Measurements from ENCODE around the gene SLC29A3.
"Not testable (repeated sequence)": the region's sequence is repeated elsewhere in the genome, so short reads cannot be mapped to it uniquely, and the experiment has no call there.

SLC29A3 gene

GRCh38 chr10:71345694-71346093 is 26.6 kb downstream of the SLC29A3 start:
- no peak for DNase-seq (ENCODE audit: low read depth in 2 of 2)

GRCh38 chr10:71346731-71347130 is 27.7 kb downstream of the SLC29A3 start:
- no peak for DNase-seq (ENCODE audit: low read depth in 2 of 2)

GRCh38 chr10:71347587-71348395 is 28.7 kb downstream of the SLC29A3 start:
- no peak for DNase-seq (ENCODE audit: low read depth in 2 of 2)

GRCh38 chr10:71348850-71349249 is 29.8 kb downstream of the SLC29A3 start:
- no peak for DNase-seq (ENCODE audit: low read depth in 2 of 2)

GRCh38 chr10:71349406-71349805 is 30.3 kb downstream of the SLC29A3 start:
- no peak for DNase-seq (ENCODE audit: low read depth in 2 of 2)

GRCh38 chr10:71351087-71351486 is 32.0 kb downstream of the SLC29A3 start:
- no peak for DNase-seq (ENCODE audit: low read depth in 2 of 2)

- no peak for DNase-seq (ENCODE audit: low read depth in 2 of 2)
Observed at GRCh38 chr10:71351628-71352319, 32.7 kb downstream of the SLC29A3 start.

- no peak for DNase-seq (ENCODE audit: low read depth in 2 of 2)
Observed at GRCh38 chr10:71353639-71354038, 34.6 kb downstream of the SLC29A3 start.

GRCh38 chr10:71354776-71355175 is 35.7 kb downstream of the SLC29A3 start:
- DNase-seq (ENCODE audit: low read depth in 2 of 2) = no peak

GRCh38 chr10:71355886-71356285 is 36.8 kb downstream of the SLC29A3 start:
- DNase-seq (ENCODE audit: low read depth in 2 of 2) = no peak

GRCh38 chr10:71357792-71358265 is 38.8 kb downstream of the SLC29A3 start:
- no peak for DNase-seq (ENCODE audit: low read depth in 2 of 2)

GRCh38 chr10:71358277-71358676 is 39.2 kb downstream of the SLC29A3 start:
- DNase-seq (ENCODE audit: low read depth in 2 of 2) = no peak

- not testable (repeated sequence) for DNase-seq (ENCODE audit: low read depth in 2 of 2)
Observed at GRCh38 chr10:71358906-71359305, 39.8 kb downstream of the SLC29A3 start.

GRCh38 chr10:71359364-71360046 is 40.4 kb downstream of the SLC29A3 start:
- DNase-seq (ENCODE audit: low read depth in 2 of 2) = no peak

GRCh38 chr10:71360735-71361134 is 41.7 kb downstream of the SLC29A3 start:
- DNase-seq (ENCODE audit: low read depth in 2 of 2) = no peak

- DNase-seq (ENCODE audit: low read depth in 2 of 2) = no peak
Observed at GRCh38 chr10:71361581-71361980, 42.5 kb downstream of the SLC29A3 start.

GRCh38 chr10:71362141-71362540 is 43.1 kb downstream of the SLC29A3 start:
- no peak for DNase-seq (ENCODE audit: low read depth in 2 of 2)

GRCh38 chr10:71363936-71364335 is 44.9 kb downstream of the SLC29A3 start:
- no peak for DNase-seq (ENCODE audit: low read depth in 2 of 2)

GRCh38 chr10:71365366-71365765 is 46.3 kb downstream of the SLC29A3 start:
- no peak for DNase-seq (ENCODE audit: low read depth in 2 of 2)

- DNase-seq (ENCODE audit: low read depth in 2 of 2) = no peak
Observed at GRCh38 chr10:71366690-71367089, 47.6 kb downstream of the SLC29A3 start.

- DNase-seq (ENCODE audit: low read depth in 2 of 2) = no peak
Observed at GRCh38 chr10:71367271-71367670, 48.2 kb downstream of the SLC29A3 start.

GRCh38 chr10:71368176-71368575 is 49.1 kb downstream of the SLC29A3 start:
- DNase-seq (ENCODE audit: low read depth in 2 of 2) = no peak
